GM18498 (cell line): ENCODE results near the gene PTPN23.
"Not testable (repeated sequence)": the region's sequence is repeated elsewhere in the genome, so short reads cannot be mapped to it uniquely, and the experiment has no call there.

ENCODE experiments used
- ATAC-seq: cut with Tn5 transposase; IDR thresholded peaks from one replicate; pipeline ENCODE4 v1.9.1; 2021; ENCODE audit warnings: mild to moderate bottlenecking, moderate library complexity; ENCODE audit not compliant: unreplicated experiment

PTPN23 gene

GRCh38 chr3:47380601-47381316, at the start of gene PTPN23:
PTPN23 (plus strand) TSS chr3:47381021; CDS start chr3:47381097, 76 bp downstream.
- ATAC-seq, result peak; percentile 81

GRCh38 chr3:47333907-47334306, 46.9 kb upstream of the PTPN23 start:
- no peak for ATAC-seq

GRCh38 chr3:47337656-47338055, 43.2 kb upstream of the PTPN23 start:
- no peak for ATAC-seq

GRCh38 chr3:47339951-47340350, 40.9 kb upstream of the PTPN23 start:
- ATAC-seq, result no peak

- ATAC-seq, result no peak
Observed at GRCh38 chr3:47340866-47341265, 40.0 kb upstream of the PTPN23 start.

- ATAC-seq, result no peak
Observed at GRCh38 chr3:47342151-47342550, 38.7 kb upstream of the PTPN23 start.

GRCh38 chr3:47342812-47343211, 38.0 kb upstream of the PTPN23 start:
- ATAC-seq, result no peak

GRCh38 chr3:47343471-47343971, 37.3 kb upstream of the PTPN23 start:
- ATAC-seq, result no peak

- no peak for ATAC-seq
Observed at GRCh38 chr3:47344971-47345370, 35.9 kb upstream of the PTPN23 start.

- peak; percentile 82 for ATAC-seq
Observed at GRCh38 chr3:47347217-47347801, 33.5 kb upstream of the PTPN23 start.

- ATAC-seq, result no peak
Observed at GRCh38 chr3:47348411-47349154, 32.2 kb upstream of the PTPN23 start.

- ATAC-seq, result no peak
Observed at GRCh38 chr3:47355010-47355409, 25.8 kb upstream of the PTPN23 start.

GRCh38 chr3:47356201-47356600, 24.6 kb upstream of the PTPN23 start:
- ATAC-seq, result no peak

GRCh38 chr3:47359323-47359722, 21.5 kb upstream of the PTPN23 start:
- no peak for ATAC-seq

GRCh38 chr3:47360110-47360517, 20.7 kb upstream of the PTPN23 start:
- ATAC-seq, result not testable (repeated sequence)

- no peak for ATAC-seq
Observed at GRCh38 chr3:47362701-47363100, 18.1 kb upstream of the PTPN23 start.

- ATAC-seq, result no peak
Observed at GRCh38 chr3:47365213-47366153, 15.3 kb upstream of the PTPN23 start.

- no peak for ATAC-seq
Observed at GRCh38 chr3:47366833-47367232, 14.0 kb upstream of the PTPN23 start.

- ATAC-seq, result no peak
Observed at GRCh38 chr3:47367631-47368030, 13.2 kb upstream of the PTPN23 start.

- ATAC-seq, result not testable (repeated sequence)
Observed at GRCh38 chr3:47370020-47370419, 10.8 kb upstream of the PTPN23 start.
